GM19025 (cell line): Measurements from ENCODE around the gene RPL31.

Experiments
- ATAC-seq: cut with Tn5 transposase; IDR thresholded peaks from one replicate; pipeline ENCODE4 v1.9.1; 2021; ENCODE audit warnings: mild to moderate bottlenecking, low read depth, moderate library complexity; ENCODE audit not compliant: unreplicated experiment

The RPL31 gene

DNA sequence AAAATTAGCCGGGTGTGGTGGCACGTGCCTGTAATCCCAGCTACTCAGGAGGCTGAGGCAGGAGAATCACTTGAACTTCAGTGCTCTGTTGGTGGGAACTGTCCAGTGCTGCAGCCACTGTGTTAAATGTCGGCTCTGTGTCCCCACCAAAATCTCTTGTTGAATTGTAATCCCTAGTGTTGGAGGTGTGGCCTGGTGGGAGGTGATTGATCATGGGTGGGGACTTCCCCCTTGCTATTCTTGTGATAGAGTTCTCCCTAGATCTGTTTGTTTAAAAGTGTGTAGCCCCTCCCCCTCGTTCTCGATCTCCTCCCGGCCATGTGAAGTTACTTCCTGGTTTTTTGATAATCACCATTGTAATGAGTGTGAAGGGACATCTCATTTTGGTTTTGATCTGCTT is 9.8 kb upstream of the RPL31 start:
- no peak for ATAC-seq

DNA sequence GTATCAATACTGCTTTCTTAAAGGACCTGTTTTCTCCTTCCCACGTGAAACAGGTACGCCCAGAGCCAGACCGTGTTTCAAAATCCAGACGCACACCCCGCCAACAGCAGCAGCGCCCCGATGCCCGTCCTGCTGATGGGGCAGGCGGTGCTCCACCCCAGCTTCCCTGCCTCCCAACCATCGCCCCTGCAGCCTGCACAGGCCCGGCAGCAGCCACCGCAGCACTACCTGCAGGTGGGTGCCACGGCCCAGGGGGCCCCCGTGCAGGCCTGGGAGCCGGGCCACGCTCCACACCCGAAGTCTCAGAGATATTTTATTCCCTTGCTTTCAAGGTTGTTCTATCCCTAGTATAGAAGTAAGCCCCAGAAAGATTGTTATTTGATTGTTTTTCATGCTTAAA is 8.8 kb upstream of the RPL31 start:
- ATAC-seq, result no peak

- no peak for ATAC-seq
Measured at GRCh38 chr2:100995309-100996075, 6.6 kb upstream of the RPL31 start.

GRCh38 chr2:100997509-100998234 is 4.4 kb upstream of the RPL31 start:
- no peak for ATAC-seq

GRCh38 chr2:100998235-100998573 is 3.9 kb upstream of the RPL31 start:
- ATAC-seq, result no peak

DNA sequence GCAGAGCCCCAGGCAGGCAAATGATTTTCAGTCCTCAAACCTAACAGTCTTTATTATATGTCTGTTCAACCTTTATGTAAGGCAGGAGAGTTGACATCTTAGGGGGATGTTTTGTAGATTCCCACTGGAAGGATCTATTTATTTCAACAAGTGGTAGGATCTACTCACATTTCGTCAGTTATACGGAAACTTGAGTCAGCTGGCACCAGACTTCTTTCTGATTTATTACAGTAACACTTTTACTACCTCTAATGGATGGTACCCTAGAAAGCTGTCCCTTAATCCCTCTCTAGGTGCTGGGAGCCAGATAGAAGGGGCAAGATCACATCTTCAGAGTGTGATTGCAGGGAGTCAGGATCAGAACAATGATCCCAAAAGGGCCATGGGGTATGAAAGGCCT is 2.1 kb upstream of the RPL31 start:
- ATAC-seq, result no peak

DNA sequence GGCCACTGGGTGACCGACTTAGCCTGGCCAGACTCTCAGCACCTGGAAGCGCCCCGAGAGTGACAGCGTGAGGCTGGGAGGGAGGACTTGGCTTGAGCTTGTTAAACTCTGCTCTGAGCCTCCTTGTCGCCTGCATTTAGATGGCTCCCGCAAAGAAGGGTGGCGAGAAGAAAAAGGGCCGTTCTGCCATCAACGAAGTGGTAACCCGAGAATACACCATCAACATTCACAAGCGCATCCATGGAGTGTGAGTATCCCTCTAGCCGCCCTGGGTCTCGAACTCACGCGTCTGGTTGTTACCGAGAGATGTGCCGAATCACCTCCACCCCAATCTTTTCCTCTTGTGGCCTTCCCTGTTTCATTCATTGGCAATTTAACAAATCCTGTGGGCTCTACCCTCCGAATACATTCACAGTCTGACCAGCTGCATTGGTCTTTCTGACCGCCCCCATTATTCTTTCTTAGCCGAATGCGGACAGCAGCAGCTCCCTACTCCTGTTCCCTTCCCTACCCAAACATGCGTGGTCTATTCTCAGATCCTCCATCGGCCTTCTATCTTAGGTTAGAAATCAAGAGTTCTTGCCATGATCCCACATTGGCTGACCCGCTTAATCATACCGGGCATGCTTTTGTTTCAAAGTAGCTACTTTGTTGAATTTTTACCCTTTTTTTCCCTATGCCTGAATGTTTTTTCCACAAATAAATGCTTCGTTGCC is 631 bp downstream of the RPL31 start:
- ATAC-seq, result no peak

- no peak for ATAC-seq
Measured at GRCh38 chr2:101003278-101003775, 1.2 kb downstream of the RPL31 start.

- no peak for ATAC-seq
Measured at GRCh38 chr2:101004620-101005325, 2.7 kb downstream of the RPL31 start.

DNA sequence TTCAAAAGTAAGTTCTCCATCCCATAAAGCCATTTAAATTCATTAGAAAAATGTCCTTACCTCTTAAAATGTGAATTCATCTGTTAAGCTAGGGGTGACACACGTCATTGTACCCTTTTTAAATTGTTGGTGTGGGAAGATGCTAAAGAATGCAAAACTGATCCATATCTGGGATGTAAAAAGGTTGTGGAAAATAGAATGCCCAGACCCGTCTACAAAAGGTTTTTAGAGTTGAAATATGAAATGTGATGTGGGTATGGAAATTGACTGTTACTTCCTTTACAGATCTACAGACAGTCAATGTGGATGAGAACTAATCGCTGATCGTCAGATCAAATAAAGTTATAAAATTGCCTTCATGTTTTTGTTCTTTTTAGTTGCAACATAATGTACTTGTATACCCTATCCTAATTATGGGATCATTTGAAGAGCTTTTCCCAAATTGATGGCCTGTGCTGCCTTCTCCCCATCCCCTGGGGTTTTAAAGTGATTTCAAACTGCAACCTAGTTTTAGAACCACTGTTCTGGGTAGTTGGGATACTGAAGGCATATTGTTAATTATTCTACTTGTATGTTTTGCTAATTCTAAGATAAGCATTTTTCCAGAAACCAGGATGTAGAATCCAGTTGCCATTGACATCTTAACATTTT is 4.1 kb downstream of the RPL31 start:
- no peak for ATAC-seq

- ATAC-seq, result no peak
Measured at GRCh38 chr2:101007415-101008345, 5.6 kb downstream of the RPL31 start.

DNA sequence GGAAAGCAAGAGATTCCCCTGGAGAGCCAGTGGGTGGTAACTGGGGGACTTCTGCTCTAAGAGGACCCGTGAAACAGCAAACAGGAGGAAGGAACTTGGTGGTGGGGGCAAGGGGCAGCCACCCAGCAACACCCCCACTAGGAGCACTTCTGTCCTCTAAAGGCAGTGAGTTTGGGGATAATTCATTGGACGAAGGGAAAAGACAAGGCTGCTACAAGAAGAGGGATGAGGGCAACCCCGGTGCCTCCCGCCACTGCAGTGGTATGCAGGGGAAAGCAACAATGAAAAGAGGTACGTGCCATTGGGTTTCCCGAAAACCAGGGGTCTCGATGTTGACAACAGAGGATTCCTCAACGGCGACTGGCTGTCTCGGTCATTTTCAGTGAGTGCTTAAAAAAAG is 9.1 kb downstream of the RPL31 start:
- ATAC-seq, result no peak

DNA sequence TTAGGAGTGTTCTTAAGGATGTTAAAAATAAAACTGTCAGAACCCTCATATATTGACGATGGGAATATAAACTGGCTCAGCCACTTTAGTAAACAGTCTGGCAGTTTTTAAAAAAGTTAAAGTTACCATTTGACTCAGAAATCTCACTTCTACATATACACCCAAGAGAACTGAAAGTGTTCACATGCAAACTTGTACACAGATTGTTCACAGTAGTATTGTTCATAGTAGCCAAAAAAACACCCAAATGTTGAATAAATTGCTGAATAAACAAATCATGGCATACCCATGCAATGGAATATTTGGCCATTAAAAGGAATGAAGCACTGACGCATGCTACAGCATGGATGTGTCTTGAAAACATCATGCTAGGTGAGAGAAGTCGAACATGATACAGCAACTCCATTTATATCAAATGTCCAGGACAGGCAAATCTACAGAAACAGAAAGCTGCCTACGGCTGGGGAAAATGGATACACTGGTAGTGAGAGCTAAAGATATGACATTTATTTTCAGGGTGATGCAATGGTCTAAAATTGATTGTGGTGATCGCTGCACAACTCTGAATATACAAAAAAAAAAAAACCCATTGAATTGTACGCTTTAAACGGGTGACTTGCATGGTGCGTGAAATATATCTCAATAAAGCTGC is 10.1 kb downstream of the RPL31 start:
- ATAC-seq, result peak; percentile 86

- ATAC-seq, result no peak
Measured at GRCh38 chr2:101012706-101013181, 10.7 kb downstream of the RPL31 start.

- no peak for ATAC-seq
Measured at GRCh38 chr2:101014264-101014857, 12.3 kb downstream of the RPL31 start.

- ATAC-seq, result no peak
Measured at GRCh38 chr2:101017371-101017770, 15.3 kb downstream of the RPL31 start.

- no peak for ATAC-seq
Measured at GRCh38 chr2:101018934-101019333, 16.8 kb downstream of the RPL31 start.

- ATAC-seq, result no peak
Measured at GRCh38 chr2:101022221-101022620, 20.1 kb downstream of the RPL31 start.
